GM12892 (cell line): Measurements from ENCODE around the gene UST.

ENCODE experiments used
- POLR2A ChIP-seq: IDR thresholded peaks from 2 replicates; pipeline ENCODE4 v1.6.1; 2011; ENCODE audit warnings: low read depth, low read length, control low read depth
- POLR2AphosphoS5 ChIP-seq: IDR thresholded peaks from 2 replicates; pipeline ENCODE4 v1.6.1; 2011; ENCODE audit warnings: low read depth, low read length, control low read depth

GRCh38 chr6:149090937-149091336, 344.1 kb downstream of the UST start:
- no peak for TF ChIP-seq POLR2AphosphoS5
- TF ChIP-seq POLR2A: no peak
